ENCODE measurements around the gene SLC38A1.

The SLC38A1 gene

DNA sequence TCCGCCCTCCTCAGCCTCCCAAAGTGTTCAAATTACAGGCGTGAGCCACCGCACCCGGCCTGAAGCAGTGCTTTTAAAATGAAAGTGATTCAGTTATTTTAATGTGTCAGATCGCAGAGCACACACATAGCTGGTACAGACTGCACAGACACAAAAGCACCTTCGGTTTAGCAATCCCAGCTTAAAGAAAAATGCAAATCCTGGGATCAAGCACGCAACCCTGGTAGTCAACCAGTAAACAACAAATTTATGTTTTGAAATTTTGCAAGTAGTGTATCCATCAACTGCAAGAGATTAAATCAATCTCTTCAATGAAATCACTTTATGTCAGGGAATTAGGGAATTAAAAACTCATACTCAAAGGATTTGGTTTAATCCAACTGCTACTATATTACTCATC, 28.4 kb downstream of the SLC38A1 start:
- TF ChIP-seq CTCF (IDR thresholded peaks at IDR 0.05; ENCODE audit: extremely low read depth, missing control alignments) = no peak
- no peak for DNase-seq (ENCODE audit: low spot score)

GRCh38 chr12:46238821-46239220, 30.0 kb downstream of the SLC38A1 start:
- no peak for TF ChIP-seq CTCF (IDR thresholded peaks at IDR 0.05; ENCODE audit: extremely low read depth, missing control alignments)

GRCh38 chr12:46237371-46238045, 31.3 kb downstream of the SLC38A1 start:
- TF ChIP-seq CTCF (IDR thresholded peaks at IDR 0.05; ENCODE audit: extremely low read depth, missing control alignments) = no peak
- DNase-seq (ENCODE audit: low spot score) = no peak

More at GRCh38 chr12:46238821-46239220, 30.0 kb downstream of the SLC38A1 start:
- DNase-seq (ENCODE audit: low spot score) = no peak

DNA sequence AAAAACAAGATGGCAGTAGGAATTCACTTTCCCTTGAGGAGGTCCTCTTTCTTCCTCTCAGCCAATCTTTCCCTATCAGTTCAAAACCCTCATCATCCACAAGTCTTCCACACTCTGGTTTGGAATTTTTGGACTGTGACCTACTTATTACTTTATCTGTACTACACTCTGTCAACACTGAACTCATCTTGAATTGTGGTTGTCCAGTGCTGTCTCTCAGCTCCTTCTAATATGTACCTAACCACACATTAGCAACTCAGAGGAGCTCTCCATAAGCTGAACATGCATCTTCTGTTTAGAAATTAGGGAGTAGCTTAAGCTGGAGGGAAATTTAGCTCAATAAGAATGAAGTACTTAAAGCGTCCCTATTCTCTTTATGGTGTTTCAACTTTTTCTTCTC, 34.8 kb downstream of the SLC38A1 start:
- TF ChIP-seq CTCF (IDR thresholded peaks at IDR 0.05; ENCODE audit: extremely low read depth, missing control alignments) = no peak
- DNase-seq (ENCODE audit: low spot score) = no peak

GRCh38 chr12:46233423-46233822, 35.4 kb downstream of the SLC38A1 start:
- TF ChIP-seq CTCF (IDR thresholded peaks at IDR 0.05; ENCODE audit: extremely low read depth, missing control alignments) = no peak
- no peak for DNase-seq (ENCODE audit: low spot score)

DNA sequence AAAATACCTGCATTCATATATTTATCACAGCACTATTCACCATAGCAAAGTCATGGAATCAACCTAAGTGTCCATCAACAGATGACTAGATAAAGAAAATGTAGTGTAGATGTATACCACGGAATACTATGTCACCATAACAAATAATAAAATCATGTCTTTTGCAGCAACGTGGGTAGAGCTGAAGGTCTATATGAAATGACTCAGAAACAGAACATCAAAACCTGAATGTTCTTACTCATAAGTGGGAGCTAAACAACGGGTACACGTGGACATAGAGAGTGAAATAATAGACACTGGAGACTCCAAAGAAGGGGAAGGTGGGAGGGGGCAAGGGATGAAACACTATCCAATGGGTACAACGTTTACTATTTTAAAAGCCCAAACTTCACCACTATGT, 37.9 kb downstream of the SLC38A1 start:
- DNase-seq (ENCODE audit: low spot score) = no peak
- no peak for TF ChIP-seq CTCF (IDR thresholded peaks at IDR 0.05; ENCODE audit: extremely low read depth, missing control alignments)

- TF ChIP-seq CTCF (IDR thresholded peaks at IDR 0.05; ENCODE audit: extremely low read depth, missing control alignments) = no peak
Observed at GRCh38 chr12:46230306-46230705, 38.5 kb downstream of the SLC38A1 start.

More at GRCh38 chr12:46230306-46230705, 38.5 kb downstream of the SLC38A1 start:
- no peak for DNase-seq (ENCODE audit: low spot score)
